Body of pancreas (tissue), 4 donors: Measurements from ENCODE around the gene KLF1.

Experiments
- POLR2A ChIP-seq, 3 donors: fragments of 450-650 bp; IDR thresholded peaks; one replicate each; pipeline ENCODE4 v1.6.1; 2016; ENCODE audit warnings: antibody characterized with exemption in 3 of 3, mild to moderate bottlenecking in 2 of 3
- TF ChIP-seq, protein P1 (sequence below), 7 experiments: fragments of 450-650 bp in 4 of 7; fragments of 200-600 bp in 3 of 7; sonication (generic) in 3 of 7; IDR thresholded peaks; one replicate each; pipeline ENCODE4 v1.5.1; 2016 to 2019; ENCODE audit warnings: antibody characterized with exemption in 7 of 7

DNA sequence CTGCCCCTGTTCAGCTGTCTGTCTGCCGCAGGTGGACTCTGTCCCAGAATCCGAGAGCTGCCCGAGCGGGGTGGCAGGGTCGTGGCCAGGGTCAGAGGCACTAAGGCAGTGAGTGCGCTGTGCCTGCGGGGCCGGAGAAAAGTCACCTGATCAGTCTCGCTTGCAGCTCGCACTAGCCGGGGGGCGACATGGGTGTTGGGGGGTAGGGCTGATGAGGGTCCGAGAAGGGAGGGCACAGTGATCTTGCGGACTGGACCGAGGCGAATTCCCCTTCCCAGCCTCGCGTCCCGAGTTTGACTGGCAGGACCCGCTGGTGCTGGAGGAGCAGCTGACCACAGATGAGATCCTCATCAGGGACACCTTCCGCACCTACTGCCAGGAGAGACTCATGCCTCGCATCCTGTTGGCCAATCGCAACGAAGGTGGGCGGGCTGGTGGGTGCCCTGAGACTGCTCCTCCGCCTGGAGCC is 4.6 kb upstream of the KLF1 start:
- TF ChIP-seq, protein P1, sequence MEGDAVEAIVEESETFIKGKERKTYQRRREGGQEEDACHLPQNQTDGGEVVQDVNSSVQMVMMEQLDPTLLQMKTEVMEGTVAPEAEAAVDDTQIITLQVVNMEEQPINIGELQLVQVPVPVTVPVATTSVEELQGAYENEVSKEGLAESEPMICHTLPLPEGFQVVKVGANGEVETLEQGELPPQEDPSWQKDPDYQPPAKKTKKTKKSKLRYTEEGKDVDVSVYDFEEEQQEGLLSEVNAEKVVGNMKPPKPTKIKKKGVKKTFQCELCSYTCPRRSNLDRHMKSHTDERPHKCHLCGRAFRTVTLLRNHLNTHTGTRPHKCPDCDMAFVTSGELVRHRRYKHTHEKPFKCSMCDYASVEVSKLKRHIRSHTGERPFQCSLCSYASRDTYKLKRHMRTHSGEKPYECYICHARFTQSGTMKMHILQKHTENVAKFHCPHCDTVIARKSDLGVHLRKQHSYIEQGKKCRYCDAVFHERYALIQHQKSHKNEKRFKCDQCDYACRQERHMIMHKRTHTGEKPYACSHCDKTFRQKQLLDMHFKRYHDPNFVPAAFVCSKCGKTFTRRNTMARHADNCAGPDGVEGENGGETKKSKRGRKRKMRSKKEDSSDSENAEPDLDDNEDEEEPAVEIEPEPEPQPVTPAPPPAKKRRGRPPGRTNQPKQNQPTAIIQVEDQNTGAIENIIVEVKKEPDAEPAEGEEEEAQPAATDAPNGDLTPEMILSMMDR (IDR thresholded peaks at IDR 0.05) = no peak
- TF ChIP-seq POLR2A (IDR thresholded peaks at IDR 0.05) = no peak
